IMR-90 (cell line): ENCODE measurements around the gene E4F1. TPM values are rescaled to one million over a fixed set of nuclear protein-coding genes. Genes with fewer than 3 reads are reported as not detected.

Experiments used
- ATAC-seq: fragments of 200-7000 bp; cut with Tn5 transposase; 2 replicates; pipeline ENCODE4 v1.9.1; 2020; ENCODE audit warnings: low read depth, mild to moderate bottlenecking, moderate library complexity
- BruUV-seq: library from RNA; stranded (reverse); fragments of 400-500 nt; replicated peaks from 2 replicates; lab custom pipeline; 2021; lab: Mats Ljungman, UMichigan
- CTCF ChIA-PET: fragments of 300-600 bp; formaldehyde crosslinking; extraction: SDS; loops from one replicate; lab custom pipeline; 2021; ENCODE audit warnings: antibody characterized with exemption; lab: Yijun Ruan, JAX
- POLR2A ChIA-PET: fragments of 300-600 bp; sonication (Branson Sonifier 250); formaldehyde crosslinking; loops from one replicate; lab custom pipeline; 2022; ENCODE audit warnings: antibody characterized with exemption; ENCODE audit not compliant: unreplicated experiment; lab: Charles Lee
- DNase-seq: peaks from one replicate; pipeline ENCODE4 v3.0.0; 2013
- H2AFZ ChIP-seq: replicated peaks from 2 replicates; pipeline ENCODE3; 2013; ENCODE audit warnings: low read length, mild to moderate bottlenecking; ENCODE audit not compliant: poor library complexity
- H2AK5ac ChIP-seq: 2 replicates; pipeline ENCODE4 v1.6.1; 2013; ENCODE audit warnings: low read depth, low read length, inconsistent platforms
- H2AK9ac ChIP-seq: replicated peaks from 2 replicates; pipeline ENCODE3; 2013; ENCODE audit warnings: mild to moderate bottlenecking, low read depth, low read length, moderate library complexity; ENCODE audit not compliant: poor library complexity
- H2BK120ac ChIP-seq: 2 replicates; pipeline ENCODE4 v1.6.1; 2013; ENCODE audit warnings: low read depth, low read length, inconsistent platforms
- H2BK15ac ChIP-seq: 3 replicates; pipeline ENCODE4 v1.6.1; 2013; ENCODE audit warnings: low read depth, low read length, inconsistent platforms
- H2BK20ac ChIP-seq: 2 replicates; pipeline ENCODE4 v1.6.1; 2013; ENCODE audit warnings: low read depth, mild to moderate bottlenecking, inconsistent platforms, low read length, moderate library complexity
- H2BK5ac ChIP-seq: 2 replicates; pipeline ENCODE4 v1.6.1; 2013; ENCODE audit warnings: mild to moderate bottlenecking, low read depth, low read length, inconsistent platforms; ENCODE audit not compliant: poor library complexity, severe bottlenecking
- H3K14ac ChIP-seq: replicated peaks from 2 replicates; pipeline ENCODE4 v1.6.1; 2013; ENCODE audit warnings: low read depth, low read length, inconsistent platforms
- H3K18ac ChIP-seq: 2 replicates; pipeline ENCODE4 v1.6.1; 2013; ENCODE audit warnings: low read depth, low read length, control low read depth
- H3K23ac ChIP-seq: 2 replicates; pipeline ENCODE4 v1.6.1; 2013; ENCODE audit warnings: low read depth, low read length, inconsistent platforms
- H3K27ac ChIP-seq: 2 replicates; pipeline ENCODE4 v1.5.1; 2013; ENCODE audit warnings: mild to moderate bottlenecking, control low read depth, low read length; ENCODE audit not compliant: insufficient read depth
- H3K27me3 ChIP-seq: 2 replicates; pipeline ENCODE4 v1.6.1; 2013; ENCODE audit warnings: low read length; ENCODE audit not compliant: control insufficient read depth, insufficient read depth
- H3K36me3 ChIP-seq: 2 replicates; pipeline ENCODE4 v1.6.1; 2013; ENCODE audit warnings: low read length, mixed read lengths; ENCODE audit not compliant: control insufficient read depth, insufficient read depth
- H3K4ac ChIP-seq: 2 replicates; pipeline ENCODE4 v1.6.1; 2013; ENCODE audit warnings: low read depth, low read length, inconsistent platforms
- H3K4me1 ChIP-seq: 2 replicates; pipeline ENCODE4 v1.6.1; 2013; ENCODE audit warnings: low read length, mixed read lengths; ENCODE audit not compliant: control insufficient read depth, insufficient read depth
- H3K4me2 ChIP-seq: 2 replicates; pipeline ENCODE4 v1.6.1; 2013; ENCODE audit warnings: low read depth, mild to moderate bottlenecking, control low read depth, low read length, moderate library complexity
- H3K4me3 ChIP-seq: 2 replicates; pipeline ENCODE4 v1.5.1; 2013; ENCODE audit warnings: low read depth, mild to moderate bottlenecking, control low read depth, low read length, moderate library complexity; ENCODE audit not compliant: insufficient read depth
- H3K56ac ChIP-seq: 2 replicates; pipeline ENCODE4 v1.6.1; 2013; ENCODE audit warnings: low read length, inconsistent platforms; ENCODE audit not compliant: insufficient read depth; ENCODE audit errors: extremely low read depth
- H3K79me1 ChIP-seq, 2 experiments: 2 replicates each; pipeline ENCODE4 v1.6.1; 2013; ENCODE audit warnings: low read length in 2 of 2, inconsistent platforms in 1 of 2, low read depth in 1 of 2
- H3K9ac ChIP-seq: 2 replicates; pipeline ENCODE4 v1.6.1; 2013; ENCODE audit warnings: low read depth, low read length, control low read depth
- H3K9me1 ChIP-seq: 2 replicates; pipeline ENCODE4 v1.6.1; 2013; ENCODE audit warnings: low read length, inconsistent platforms; ENCODE audit not compliant: insufficient read depth
- H3K9me3 ChIP-seq: 2 replicates; pipeline ENCODE4 v1.6.1; 2013; ENCODE audit warnings: low read length; ENCODE audit not compliant: control insufficient read depth, insufficient read depth
- H4K20me1 ChIP-seq: 2 replicates; pipeline ENCODE4 v1.6.1; 2013; ENCODE audit warnings: low read length, inconsistent platforms; ENCODE audit not compliant: insufficient read depth
- H4K5ac ChIP-seq: 2 replicates; pipeline ENCODE4 v1.6.1; 2013; ENCODE audit warnings: mild to moderate bottlenecking, low read depth, low read length, control low read depth
- H4K8ac ChIP-seq, 2 experiments: 2 replicates each; pipeline ENCODE4 v1.6.1; 2013; ENCODE audit warnings: low read depth in 2 of 2, low read length in 2 of 2, control low read depth in 1 of 2, inconsistent platforms in 1 of 2
- H4K91ac ChIP-seq: 2 replicates; pipeline ENCODE4 v1.6.1; 2013; ENCODE audit warnings: low read depth, low read length, inconsistent platforms; ENCODE audit not compliant: insufficient read depth
- CHD1 ChIP-seq: IDR thresholded peaks from 2 replicates; pipeline ENCODE4 v1.6.1; 2012; ENCODE audit warnings: low read depth, low read length, improper control_type of control experiment
- CTCF ChIP-seq: conservative IDR thresholded peaks from 2 replicates; pipeline ENCODE4 v1.5.1; 2012; ENCODE audit warnings: mild to moderate bottlenecking, low read depth, low read length, improper control_type of control experiment
- ELK1 ChIP-seq: fragments of 150-350 bp; IDR thresholded peaks from 2 replicates; pipeline ENCODE4 v1.6.1; 2016; ENCODE audit warnings: low read depth, mild to moderate bottlenecking, low read length, moderate library complexity, borderline replicate concordance
- FOS ChIP-seq: fragments of 150-350 bp; IDR thresholded peaks from 2 replicates; pipeline ENCODE4 v1.6.1; 2016; ENCODE audit warnings: low read depth, low read length
- MAZ ChIP-seq: IDR thresholded peaks from 2 replicates; pipeline ENCODE4 v1.6.1; 2012; ENCODE audit warnings: low read depth, mild to moderate bottlenecking, low read length, improper control_type of control experiment, moderate library complexity, borderline replicate concordance
- MXI1 ChIP-seq: IDR thresholded peaks from 2 replicates; pipeline ENCODE4 v1.6.1; 2012; ENCODE audit warnings: low read depth, mild to moderate bottlenecking, low read length, moderate library complexity, borderline replicate concordance
- RAD21 ChIP-seq: IDR thresholded peaks from 2 replicates; pipeline ENCODE4 v1.6.1; 2012; ENCODE audit warnings: low read length, improper control_type of control experiment
- RCOR1 ChIP-seq: IDR thresholded peaks from 2 replicates; pipeline ENCODE4 v1.6.1; 2012; ENCODE audit warnings: mild to moderate bottlenecking, low read length, improper control_type of control experiment; ENCODE audit not compliant: insufficient replicate concordance
- RFX5 ChIP-seq: IDR thresholded peaks from 2 replicates; pipeline ENCODE4 v1.8.0; 2012; ENCODE audit warnings: low read depth, mild to moderate bottlenecking, low read length, moderate library complexity
- SMC3 ChIP-seq: fragments of 150-350 bp; IDR thresholded peaks from 2 replicates; pipeline ENCODE4 v1.6.1; 2016; ENCODE audit warnings: low read depth, mild to moderate bottlenecking, antibody characterized with exemption, low read length, moderate library complexity
- WGBS, 2 experiments: methylation state at CpG; one replicate each; pipeline versions ENCODE4 v1.1.5 to v1.1.7; 2013; ENCODE audit warnings: missing lambda C conversion rate in 2 of 2; ENCODE audit not compliant: insufficient read length in 1 of 2; ENCODE audit errors: extremely low coverage in 2 of 2; 5-methylcytosine and 5-hydroxymethylcytosine counted together
- dilution Hi-C: fragments of 300-500 bp; cut with HindIII; formaldehyde crosslinking; loops from one replicate; pipeline ENCODE4 v1.14.3; 2018; ENCODE audit warnings: low sequenced_read_pairs; ENCODE audit not compliant: unreplicated experiment
- in situ Hi-C: fragments of 300-500 bp; cut with MboI; formaldehyde crosslinking; loops from 3 replicates; pipeline ENCODE4 v1.14.3; 2019; ENCODE audit warnings: low sequenced_read_pairs, inconsistent platforms, mixed read lengths
- intact Hi-C: fragments of 100-400 bp; cut with micrococcal nuclease; formaldehyde crosslinking; loops from 2 replicates; pipeline ENCODE4 v1.10.0; 2022
- polyA plus RNA-seq, 3 experiments: library from polyadenylated mRNA; depleted of rRNA; stranded (reverse); fragments of >200 nt; gene quantifications; 2 replicates each; pipeline ENCODE4 v1.2.3, GENCODE V29; 2012; ENCODE audit warnings: low replicate concordance in 1 of 3
- total RNA-seq: library from RNA; depleted of rRNA; stranded (reverse); fragments of >200 nt; gene quantifications from 2 replicates; pipeline ENCODE4 v1.2.3, GENCODE V29; 2012
- TF ChIP-seq, protein P1 (sequence below): fragments of 150-350 bp; IDR thresholded peaks from 2 replicates; pipeline ENCODE4 v1.6.1; 2017; ENCODE audit warnings: mild to moderate bottlenecking, antibody characterized with exemption, low read length, low read depth

The E4F1 gene
- total and polyA plus RNA-seq, 2 of the 4 experiments (the other 2 are of a cell fraction): 13.1 to 33.0 TPM

DNA sequence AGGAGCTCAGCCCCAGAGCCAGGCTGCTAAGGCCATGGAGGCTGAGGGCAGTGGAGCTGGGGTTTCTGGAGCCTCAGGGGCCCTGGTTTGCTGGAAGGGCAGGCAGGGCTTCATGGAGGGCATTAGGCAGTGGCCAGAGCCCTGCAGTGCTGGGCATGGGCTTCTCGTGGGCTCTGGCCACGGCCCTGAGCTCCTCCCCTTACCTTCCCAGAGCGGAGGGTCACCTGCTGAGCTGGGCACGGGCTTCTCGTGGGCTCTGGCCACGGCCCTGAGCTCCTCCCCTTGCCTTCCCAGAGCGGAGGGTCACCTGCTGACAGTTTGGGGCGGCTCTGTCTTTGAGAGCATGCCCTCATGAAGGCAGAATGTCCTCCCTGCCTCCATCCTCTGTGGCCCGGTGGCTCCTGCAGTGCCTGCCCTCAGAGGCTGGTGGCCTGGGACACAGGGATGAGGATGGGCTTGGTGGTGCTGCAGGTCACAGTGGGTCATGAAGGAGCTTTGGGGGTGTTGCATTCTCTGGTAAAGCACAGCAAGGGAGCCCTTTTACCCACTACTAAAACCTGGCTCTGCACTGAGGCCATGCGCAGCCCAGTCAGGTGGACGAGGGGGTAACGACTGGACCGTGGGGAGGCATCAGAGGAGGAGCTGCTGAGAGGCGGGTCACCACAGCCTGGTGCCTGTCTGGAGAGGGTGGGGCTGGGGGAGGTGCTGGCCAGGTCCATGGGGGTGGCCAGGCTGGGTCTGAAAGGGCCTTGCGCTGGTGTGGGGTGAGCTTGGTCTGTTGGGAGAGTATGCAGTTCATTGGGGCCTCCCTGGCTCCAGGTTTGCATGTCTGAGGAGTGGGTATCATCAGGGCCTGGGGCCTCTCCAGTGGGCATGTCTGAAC, 47.4 kb downstream of the E4F1 start (continued):
- TF ChIP-seq, protein P1, sequence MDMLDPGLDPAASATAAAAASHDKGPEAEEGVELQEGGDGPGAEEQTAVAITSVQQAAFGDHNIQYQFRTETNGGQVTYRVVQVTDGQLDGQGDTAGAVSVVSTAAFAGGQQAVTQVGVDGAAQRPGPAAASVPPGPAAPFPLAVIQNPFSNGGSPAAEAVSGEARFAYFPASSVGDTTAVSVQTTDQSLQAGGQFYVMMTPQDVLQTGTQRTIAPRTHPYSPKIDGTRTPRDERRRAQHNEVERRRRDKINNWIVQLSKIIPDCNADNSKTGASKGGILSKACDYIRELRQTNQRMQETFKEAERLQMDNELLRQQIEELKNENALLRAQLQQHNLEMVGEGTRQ: no peak

DNA sequence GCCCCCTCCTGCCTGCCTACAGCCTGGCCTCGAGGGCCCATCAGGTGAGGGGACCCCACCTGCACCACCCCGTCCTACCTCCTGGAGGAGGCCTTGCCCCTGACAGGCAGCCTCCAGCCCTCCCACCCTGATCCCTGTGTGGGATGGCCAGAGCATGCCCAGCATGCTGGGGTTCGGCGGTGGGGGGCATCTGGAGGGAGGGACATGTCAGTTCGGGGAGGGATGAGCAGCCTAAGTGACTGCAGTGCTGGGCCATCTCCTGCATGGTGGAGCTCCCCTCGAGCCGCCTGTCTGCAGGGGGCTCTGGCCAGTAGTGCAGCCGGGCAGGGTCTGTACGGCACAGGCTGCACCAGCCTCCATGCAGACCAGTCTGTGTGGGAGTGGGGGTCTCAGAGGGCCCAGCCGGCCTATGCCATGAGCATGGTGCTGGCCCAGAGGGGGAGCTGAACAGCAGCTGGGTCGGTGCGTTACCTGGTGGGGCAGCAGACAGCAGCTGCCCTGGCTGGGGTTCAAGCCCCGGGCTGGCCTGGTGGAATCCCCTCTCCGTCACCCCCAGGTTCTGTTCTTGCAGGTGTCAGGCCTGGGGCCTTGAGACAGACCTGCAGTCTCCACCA, 48.6 kb downstream of the E4F1 start:
- dilution Hi-C loops: no loop called here
- Histone ChIP-seq H2BK15ac (no peak overlapping the region), H3K4me1 (peaks cover 6% of the 10 kb centered on the region), H3K4me3 (no peak overlapping the region), H3K9me1 (peaks cover 7% of the 10 kb centered on the region), H3K36me3 (peaks cover 3% of the 10 kb centered on the region; the same call in 1 of the 2 replicates), H4K20me1 (peaks cover 27% of the 10 kb centered on the region), H2BK120ac (no peak overlapping the region), H3K23ac (no peak overlapping the region), H3K27me3 (no peaks in the 10 kb centered on the region), H4K8ac (no peak overlapping the region), H2AK5ac (no peak overlapping the region), H3K4me2 (no peak overlapping the region), H4K91ac (no peak overlapping the region), H3K27ac (no peak overlapping the region), H3K4ac (no peak overlapping the region), H2AFZ (no peak overlapping the region), H3K18ac (no peak overlapping the region), H3K79me1 (peaks cover 6 to 31% of the 10 kb centered on the region in 2 experiments; a peak in 3 of 4 replicates), H3K14ac (no peak overlapping the region), H3K9ac (no peak overlapping the region), H3K9me3 (no peaks in the 10 kb centered on the region), H2AK9ac (no peak overlapping the region), H2BK5ac (no peak overlapping the region), H2BK20ac (no peak overlapping the region), H4K5ac (no peak overlapping the region), H3K56ac (no peak overlapping the region)
- intact Hi-C loops: no loop called here
- BruUV-seq: no TSS peak
- ATAC-seq: no peak
- WGBS, 2 experiments: 82% methylated on average over 3 of the region's 14 CpGs; no CpG with 5 or more reads in 1 of the 2 experiments
- POLR2A ChIA-PET: no interaction called here
- no peak for DNase-seq
- CTCF ChIA-PET: no interaction called here
- in situ Hi-C loops: loop anchor here (10.0 kb wide), 1 partner anchor 153 kb away; the partner anchor contains the start of gene CCNF
- no peak for TF ChIP-seq RCOR1
- no peak for TF ChIP-seq RAD21
- TF ChIP-seq ELK1: no peak
- no peak for TF ChIP-seq CHD1
- no peak for TF ChIP-seq MAZ
- TF ChIP-seq CTCF: no peak
- TF ChIP-seq MXI1: no peak
- no peak for TF ChIP-seq SMC3
- no peak for TF ChIP-seq RFX5
- TF ChIP-seq FOS: no peak
